ENCODE results near the gene CD63. TPM values are rescaled to one million over a fixed set of nuclear protein-coding genes. Genes with fewer than 3 reads are reported as not detected.

CD63 gene
- total and polyA plus RNA-seq, 2 of the 4 experiments (the other 2 are of a cell fraction): 995 to 1,398 TPM

DNA sequence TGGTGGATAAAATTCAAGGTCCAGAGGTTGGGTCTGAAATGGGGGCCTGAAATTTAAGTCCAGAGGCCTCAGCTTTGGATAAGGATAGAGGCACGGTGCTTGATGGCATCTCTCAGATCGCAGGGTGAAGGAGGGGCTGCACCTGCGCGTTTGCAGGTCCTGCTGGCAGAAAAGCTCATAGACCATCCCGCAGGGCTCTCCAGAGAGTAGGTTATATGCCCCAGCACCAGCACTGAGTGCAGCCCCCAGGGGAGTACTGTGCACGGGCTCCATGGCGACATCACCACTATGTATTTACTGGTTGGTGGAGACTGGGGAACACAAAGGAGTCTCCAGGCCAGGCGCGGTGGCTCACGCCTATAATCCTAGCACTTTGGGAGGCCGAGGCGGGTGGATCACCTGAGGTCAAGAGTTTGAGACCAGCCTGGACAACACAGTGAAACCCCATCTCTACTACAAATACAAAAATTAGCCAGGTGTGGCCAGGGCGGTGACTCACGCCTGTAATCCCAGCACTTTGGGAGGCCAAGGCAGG, 4.3 kb upstream of the CD63 start:
- no peak overlapping the region for H2AFZ ChIP-seq (replicated peaks; ENCODE audit: low read length, poor library complexity)
- in situ Hi-C loops (cut with MboI; ENCODE audit: low sequenced_read_pairs): no loop called here
- H4K5ac ChIP-seq (ENCODE audit: low read depth, low read length): no peak overlapping the region
- ChIA-PET CTCF (no interaction called here), POLR2A (ENCODE audit: unreplicated experiment) (no interaction called here)
- no peak overlapping the region for H2AK5ac ChIP-seq (ENCODE audit: low read depth, low read length)
- no peak overlapping the region for H3K23ac ChIP-seq (ENCODE audit: low read depth, low read length)
- H3K4me2 ChIP-seq (ENCODE audit: low read depth, low read length): no peak overlapping the region
- no TSS peak for BruUV-seq (replicated peaks)
- H3K9me3 ChIP-seq (ENCODE audit: control insufficient read depth, insufficient read depth, low read length): no peaks in the 10 kb centered on the region
- TF ChIP-seq FOS (IDR thresholded peaks at IDR 0.05; ENCODE audit: low read depth, low read length): no peak
- TF ChIP-seq, protein P1, sequence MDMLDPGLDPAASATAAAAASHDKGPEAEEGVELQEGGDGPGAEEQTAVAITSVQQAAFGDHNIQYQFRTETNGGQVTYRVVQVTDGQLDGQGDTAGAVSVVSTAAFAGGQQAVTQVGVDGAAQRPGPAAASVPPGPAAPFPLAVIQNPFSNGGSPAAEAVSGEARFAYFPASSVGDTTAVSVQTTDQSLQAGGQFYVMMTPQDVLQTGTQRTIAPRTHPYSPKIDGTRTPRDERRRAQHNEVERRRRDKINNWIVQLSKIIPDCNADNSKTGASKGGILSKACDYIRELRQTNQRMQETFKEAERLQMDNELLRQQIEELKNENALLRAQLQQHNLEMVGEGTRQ (IDR thresholded peaks at IDR 0.05; ENCODE audit: low read depth, low read length): no peak
- no peak for TF ChIP-seq CTCF (conservative IDR thresholded peaks at IDR 0.05; ENCODE audit: low read depth, low read length)
- no peak for TF ChIP-seq NFE2L2 (IDR thresholded peaks at IDR 0.05; ENCODE audit: low read depth, low read length)
- no peak for TF ChIP-seq MAZ (IDR thresholded peaks at IDR 0.05; ENCODE audit: borderline replicate concordance, low read depth, low read length)
- no peak for TF ChIP-seq RAD21 (IDR thresholded peaks at IDR 0.05; ENCODE audit: low read length)
- TF ChIP-seq, protein P2, sequence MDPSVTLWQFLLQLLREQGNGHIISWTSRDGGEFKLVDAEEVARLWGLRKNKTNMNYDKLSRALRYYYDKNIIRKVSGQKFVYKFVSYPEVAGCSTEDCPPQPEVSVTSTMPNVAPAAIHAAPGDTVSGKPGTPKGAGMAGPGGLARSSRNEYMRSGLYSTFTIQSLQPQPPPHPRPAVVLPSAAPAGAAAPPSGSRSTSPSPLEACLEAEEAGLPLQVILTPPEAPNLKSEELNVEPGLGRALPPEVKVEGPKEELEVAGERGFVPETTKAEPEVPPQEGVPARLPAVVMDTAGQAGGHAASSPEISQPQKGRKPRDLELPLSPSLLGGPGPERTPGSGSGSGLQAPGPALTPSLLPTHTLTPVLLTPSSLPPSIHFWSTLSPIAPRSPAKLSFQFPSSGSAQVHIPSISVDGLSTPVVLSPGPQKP (IDR thresholded peaks at IDR 0.05; ENCODE audit: borderline replicate concordance, low read depth, low read length): no peak
- no peak for TF ChIP-seq RCOR1 (IDR thresholded peaks at IDR 0.05; ENCODE audit: insufficient replicate concordance, low read length)
- no peak for TF ChIP-seq POLR2A (IDR thresholded peaks at IDR 0.05; ENCODE audit: low read depth, low read length)
- no peak for TF ChIP-seq BHLHE40 (IDR thresholded peaks at IDR 0.05; ENCODE audit: low read depth, low read length)
- TF ChIP-seq SMC3 (IDR thresholded peaks at IDR 0.05; ENCODE audit: low read depth, low read length): no peak
- no peak for TF ChIP-seq MAFK (IDR thresholded peaks at IDR 0.05; ENCODE audit: low read depth, low read length)
- H3K9me1 ChIP-seq (ENCODE audit: insufficient read depth, low read length): 0 out of 2 replicates have a peak, but pooled peaks cover 3% of the 10 kb centered on the region
- H3K36me3 ChIP-seq (ENCODE audit: control insufficient read depth, insufficient read depth, low read length): no peaks in the 10 kb centered on the region
- no peak overlapping the region for H3K14ac ChIP-seq (replicated peaks; ENCODE audit: low read depth, low read length)
- H2BK5ac ChIP-seq (ENCODE audit: low read depth, low read length, poor library complexity, severe bottlenecking): no peak overlapping the region
- ATAC-seq (ENCODE audit: low read depth) (no peak), DNase-seq (no peak)
- no peak overlapping the region for H3K9ac ChIP-seq (ENCODE audit: low read depth, low read length)
- H2BK120ac ChIP-seq (ENCODE audit: low read depth, low read length): no peak overlapping the region
- no peak overlapping the region for H3K18ac ChIP-seq (ENCODE audit: low read depth, low read length)
- H3K56ac ChIP-seq (ENCODE audit: extremely low read depth, insufficient read depth, low read length): no peak overlapping the region
- no peak overlapping the region for H4K91ac ChIP-seq (ENCODE audit: insufficient read depth, low read depth, low read length)
- no peaks in the 10 kb centered on the region for H3K27me3 ChIP-seq (ENCODE audit: control insufficient read depth, insufficient read depth, low read length)
- H2BK15ac ChIP-seq (ENCODE audit: low read depth, low read length): no peak overlapping the region
- H2BK20ac ChIP-seq (ENCODE audit: low read depth, low read length): no peak overlapping the region
- no peak overlapping the region for H3K27ac ChIP-seq (ENCODE audit: insufficient read depth, low read length)
- dilution Hi-C loops (cut with HindIII; ENCODE audit: low sequenced_read_pairs, unreplicated experiment): no loop called here
- H3K79me1 ChIP-seq (ENCODE audit: low read depth in 1 of 2, low read length in 2 of 2): peaks cover 0 to 43% of the 10 kb centered on the region in 2 experiments; a peak in 2 of 4 replicates
- peaks cover 7% of the 10 kb centered on the region for H3K4me1 ChIP-seq (ENCODE audit: control insufficient read depth, insufficient read depth, low read length)
- no peak overlapping the region for H3K4me3 ChIP-seq (ENCODE audit: insufficient read depth, low read depth, low read length)
- intact Hi-C loops (cut with micrococcal nuclease): no loop called here
- no peak overlapping the region for H2AK9ac ChIP-seq (replicated peaks; ENCODE audit: low read depth, low read length, poor library complexity)
- H4K20me1 ChIP-seq (ENCODE audit: insufficient read depth, low read length): peaks cover 11% of the 10 kb centered on the region
- no peak overlapping the region for H3K4ac ChIP-seq (ENCODE audit: low read depth, low read length)
- 100% methylated on average over 4 of the region's 14 CpGs; no CpG with 5 or more reads in 1 of the 2 experiments for WGBS, 2 experiments (ENCODE audit: extremely low coverage in 2 of 2, insufficient read length in 1 of 2)
- no peak overlapping the region for H4K8ac ChIP-seq (ENCODE audit: low read depth in 2 of 2, low read length in 2 of 2)
